Activated CD4-positive, alpha-beta T cell treated with anti-CD3 and anti-CD28 coated beads for 48 hours (primary cell): ENCODE data around the gene AP1G1.
"Not testable (repeated sequence)": the region's sequence is repeated elsewhere in the genome, so short reads cannot be mapped to it uniquely, and the experiment has no call there.

ENCODE experiments used
- DNase-seq: peaks from one replicate; pipeline ENCODE4 v3.0.0-alpha.2; 2020

The AP1G1 gene

DNA sequence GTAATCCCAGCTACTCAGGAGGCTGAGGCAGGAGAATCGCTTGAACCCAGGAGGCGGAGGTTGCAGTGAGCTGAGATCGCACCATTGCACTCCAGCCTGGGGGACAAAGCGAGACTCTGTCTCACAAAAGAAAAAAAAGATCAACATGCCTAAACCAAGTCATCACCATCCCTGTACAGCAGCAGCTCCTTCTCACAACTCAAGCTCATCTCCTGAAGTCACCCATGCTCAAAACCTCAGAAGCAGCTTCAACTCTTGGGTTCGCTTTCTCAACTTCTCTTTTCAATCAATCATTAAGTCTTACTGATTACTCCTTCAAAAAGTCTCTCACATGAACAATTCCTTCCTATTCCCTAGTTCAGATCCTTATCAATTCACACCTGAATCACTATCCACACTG, 115.5 kb downstream of the AP1G1 start:
- no peak for DNase-seq

DNA sequence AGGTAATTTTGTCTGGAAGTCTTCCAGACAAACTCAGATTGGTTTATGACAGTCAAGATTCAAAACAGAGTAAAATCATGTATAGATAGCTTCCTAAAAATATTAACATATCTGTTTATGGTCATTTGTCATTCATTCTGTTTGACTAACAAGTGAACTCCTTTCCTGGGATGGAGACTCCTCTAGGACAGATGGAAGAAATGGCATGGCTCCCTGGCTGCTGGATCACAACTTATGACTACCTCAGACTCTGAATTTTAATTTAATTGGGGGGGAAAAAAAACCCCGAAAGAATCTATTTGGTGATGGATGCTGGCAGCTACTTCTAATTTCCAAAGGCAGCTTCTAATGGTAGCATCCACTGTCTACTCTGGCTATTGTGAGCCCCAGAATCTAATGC, 118.7 kb downstream of the AP1G1 start:
- no peak for DNase-seq

DNA sequence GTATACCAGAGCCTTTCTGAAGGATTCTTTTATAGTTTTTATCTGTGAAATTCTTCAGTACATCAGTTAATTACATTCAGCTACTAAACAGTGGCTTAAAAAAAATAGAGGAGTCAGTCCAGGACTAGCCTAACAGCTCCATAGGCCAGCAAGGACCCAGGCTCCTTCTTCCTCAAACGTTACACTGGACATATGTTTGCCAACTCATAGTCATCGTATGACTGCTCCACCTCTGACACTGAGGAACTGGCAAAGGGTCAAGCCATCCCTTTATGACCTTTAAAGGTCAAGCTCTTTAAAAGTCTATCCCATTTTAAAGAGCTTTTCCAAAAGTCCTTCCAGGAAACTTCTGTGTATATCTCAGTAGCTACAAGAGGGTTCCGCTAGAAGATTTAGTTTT, 120.8 kb downstream of the AP1G1 start:
- no peak for DNase-seq

DNA sequence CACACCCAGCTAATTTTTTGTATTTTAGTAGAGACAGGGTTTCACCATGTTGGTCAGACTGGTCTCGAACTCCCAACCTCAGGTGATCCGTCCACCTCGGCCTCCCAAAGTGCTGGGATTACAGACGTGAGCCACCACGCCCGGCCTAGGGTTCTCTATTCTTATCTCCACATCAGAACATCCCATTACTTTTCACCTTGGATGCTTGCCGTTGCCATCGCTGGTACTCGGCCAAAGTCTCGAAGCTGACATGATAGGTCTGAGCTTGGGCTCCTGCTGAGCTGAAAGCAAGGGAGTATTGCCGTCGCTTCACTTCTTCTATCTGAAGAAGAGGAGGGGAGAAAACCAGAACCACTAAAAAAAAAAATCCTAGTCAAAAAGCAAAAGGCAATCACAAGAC, 124.4 kb downstream of the AP1G1 start:
- DNase-seq = not testable (repeated sequence)

DNA sequence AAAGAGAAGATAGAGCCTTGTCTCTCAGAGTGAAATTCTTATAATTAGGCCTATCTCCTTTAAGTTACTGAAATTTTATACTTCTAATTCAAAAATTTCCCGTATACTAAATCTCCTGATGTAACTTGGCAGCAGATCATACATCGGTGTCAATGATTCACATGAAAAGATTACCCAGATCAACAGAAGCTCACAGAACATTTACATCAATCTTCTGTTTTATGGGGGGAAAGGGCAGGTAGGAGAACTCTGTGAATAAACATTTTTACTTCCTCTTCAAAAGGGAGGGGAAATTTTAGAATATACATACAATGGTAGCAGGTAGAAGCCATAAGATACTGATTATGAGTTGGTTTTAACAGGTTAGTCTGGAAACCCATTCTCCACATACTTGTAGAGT, 127.3 kb downstream of the AP1G1 start:
- no peak for DNase-seq
